B cell (primary cell): ENCODE measurements around the gene DDX25. TPM values are rescaled to one million over a fixed set of nuclear protein-coding genes. Genes with fewer than 3 reads are reported as not detected.
A peak's percentile ranks its signal among the peaks of the same experiment; 100 is the strongest.

Experiments used
- ATAC-seq: fragments of 200-7000 bp; cut with Tn5 transposase; one replicate; pipeline ENCODE4 v1.10.0; 2021; ENCODE audit warnings: low read depth, mild to moderate bottlenecking, moderate number of reproducible peaks, moderate library complexity
- CTCF ChIA-PET: fragments of 350-600 bp; sonication (Branson Sonifier 250); formaldehyde crosslinking; loops from one replicate; lab custom pipeline; 2021; ENCODE audit warnings: antibody characterized with exemption, inconsistent platforms; lab: Charles Lee
- POLR2A ChIA-PET: fragments of 350-600 bp; sonication (Branson Sonifier 250); formaldehyde crosslinking; loops from one replicate; lab custom pipeline; 2021; ENCODE audit warnings: antibody characterized with exemption; lab: Charles Lee
- DNase-seq: peaks from one replicate; pipeline ENCODE4 v3.0.0; 2013
- H2AFZ ChIP-seq: 2 replicates; pipeline ENCODE4 v1.6.1; 2012; ENCODE audit warnings: mild to moderate bottlenecking, low read depth, low read length; ENCODE audit not compliant: insufficient read depth, poor library complexity, severe bottlenecking
- H3K27ac ChIP-seq, 2 donors: 1 replicate in 1 of 2; 2 replicates in 1 of 2; pipeline ENCODE4 v1.5.1; 2012 to 2013; ENCODE audit warnings: low read length in 2 of 2, mild to moderate bottlenecking in 2 of 2, moderate library complexity in 1 of 2
- H3K27me3 ChIP-seq, 4 experiments: fragments of 200-600 bp in 1 of 4; sonication (generic) in 1 of 4; replicated peaks in 1 of 4; 1 replicate in 2 of 4; 2 replicates in 2 of 4; pipeline versions ENCODE4 v1.6.1 to v1.7.0; 2013 to 2016; ENCODE audit warnings: low read length in 3 of 4, mild to moderate bottlenecking in 2 of 4, mixed read lengths in 1 of 4, moderate library complexity in 1 of 4; ENCODE audit not compliant: insufficient read depth in 4 of 4, control insufficient read depth in 3 of 4; ENCODE audit errors: control extremely low read depth in 1 of 4
- H3K36me3 ChIP-seq, 2 experiments: replicated peaks in 1 of 2; 1 replicate in 1 of 2; 2 replicates in 1 of 2; pipeline versions ENCODE4 v1.6.1 to v1.7.1; 2013; ENCODE audit warnings: low read length in 1 of 2; ENCODE audit not compliant: insufficient read depth in 2 of 2, control insufficient read depth in 1 of 2; ENCODE audit errors: control extremely low read depth in 1 of 2, extremely low read depth in 1 of 2
- H3K4me1 ChIP-seq, 2 donors: fragments of 200-600 bp in 1 of 2; sonication (generic) in 1 of 2; 1 replicate in 1 of 2; 2 replicates in 1 of 2; pipeline versions ENCODE4 v1.5.1 to v1.6.1; 2013 to 2017; ENCODE audit warnings: low read length in 2 of 2; ENCODE audit not compliant: control insufficient read depth in 2 of 2, insufficient read depth in 2 of 2
- H3K4me2 ChIP-seq: replicated peaks from 2 replicates; pipeline ENCODE3; 2012; ENCODE audit warnings: mild to moderate bottlenecking, low read depth, low read length; ENCODE audit not compliant: poor library complexity, severe bottlenecking
- H3K4me3 ChIP-seq, 5 experiments: fragments of 200-600 bp in 1 of 5; sonication (generic) in 1 of 5; 1 replicate in 3 of 5; 2 replicates in 2 of 5; pipeline versions ENCODE4 v1.5.1 to v1.7.0; 2011 to 2016; ENCODE audit warnings: low read length in 4 of 5, mild to moderate bottlenecking in 4 of 5, low read depth in 2 of 5, control low read depth in 1 of 5, moderate library complexity in 1 of 5; ENCODE audit not compliant: insufficient read depth in 1 of 5; ENCODE audit errors: control extremely low read depth in 1 of 5, extremely low read depth in 1 of 5
- H3K79me2 ChIP-seq: fragments of 200-600 bp; sonication (generic); one replicate; pipeline ENCODE4 v1.6.0; 2016; ENCODE audit warnings: low read length; ENCODE audit not compliant: control insufficient read depth, insufficient read depth
- H3K9ac ChIP-seq: fragments of 200-600 bp; sonication (generic); 2 replicates; pipeline ENCODE4 v1.6.1; 2017; ENCODE audit warnings: mild to moderate bottlenecking, low read length, moderate library complexity
- H3K9me3 ChIP-seq, 3 donors: one replicate each; pipeline versions ENCODE4 v1.6.1 to v1.7.1; 2013; ENCODE audit warnings: low read length in 2 of 3; ENCODE audit not compliant: control insufficient read depth in 2 of 3, insufficient read depth in 1 of 3; ENCODE audit errors: control extremely low read depth in 1 of 3
- H4K20me1 ChIP-seq: 2 replicates; pipeline ENCODE4 v1.6.0; 2012; ENCODE audit warnings: mild to moderate bottlenecking, low read length; ENCODE audit not compliant: insufficient read depth, control insufficient read depth, poor library complexity, severe bottlenecking
- H3K27ac Mint-ChIP-seq: one replicate; pipeline ENCODE4 v1.8.0; 2021; ENCODE audit warnings: mixed read lengths
- H3K27me3 Mint-ChIP-seq: one replicate; pipeline ENCODE4 v1.8.0; 2021; ENCODE audit warnings: mixed read lengths
- H3K4me1 Mint-ChIP-seq: one replicate; pipeline ENCODE4 v1.8.0; 2021; ENCODE audit warnings: mixed read lengths
- H3K4me3 Mint-ChIP-seq: one replicate; pipeline ENCODE4 v1.8.0; 2021; ENCODE audit warnings: mixed read lengths
- H3K9me3 Mint-ChIP-seq: one replicate; pipeline ENCODE4 v1.8.0; 2022; ENCODE audit warnings: mixed read lengths; ENCODE audit not compliant: insufficient read depth
- CTCF ChIP-seq: fragments of 200-600 bp; IDR thresholded peaks from one replicate; pipeline ENCODE4 v1.8.0; 2022; ENCODE audit warnings: antibody characterized with exemption, mild to moderate bottlenecking
- EZH2 ChIP-seq: IDR thresholded peaks from 2 replicates; pipeline ENCODE4 v1.6.1; 2012; ENCODE audit warnings: borderline replicate concordance, low read depth, mild to moderate bottlenecking, moderate library complexity, low read length; ENCODE audit not compliant: insufficient read depth, poor library complexity, severe bottlenecking
- WGBS: methylation state at CpG from one replicate; pipeline ENCODE4 v1.1.5; 2013; ENCODE audit warnings: missing lambda C conversion rate; ENCODE audit not compliant: insufficient coverage; 5-methylcytosine and 5-hydroxymethylcytosine counted together
- intact Hi-C: fragments of 100-400 bp; cut with micrococcal nuclease; formaldehyde crosslinking; loops from one replicate; pipeline ENCODE4 v1.10.0; 2022
- polyA plus RNA-seq: library from polyadenylated mRNA; depleted of rRNA; stranded (reverse); fragments of >200 nt; gene quantifications from 2 replicates; pipeline ENCODE4 v1.2.3, GENCODE V29; 2012
- total RNA-seq, 2 donors: library from RNA; stranded (reverse); fragments of 120-200 nt in 1 of 2; gene quantifications; 1 replicate in 1 of 2; 2 replicates in 1 of 2; pipeline versions ENCODE4 v1.2.3 to v1.2.4, GENCODE V29; 2013 to 2022

DDX25 gene
- total and polyA plus RNA-seq, 2 donors (not counting 1 experiment from before 2014, with no cell fraction given): not detected

- TF ChIP-seq CTCF (no peak), EZH2 (no peak)
- no peaks in the 10 kb centered on the region for H3K9me3 ChIP-seq
- CTCF ChIA-PET: interaction anchor here (0.8 kb wide), 1 partner anchor 16 kb away, joined by 3 read pairs; no protein-coding TSS in a partner anchor
- H3K9ac ChIP-seq: no peak overlapping the region
- POLR2A ChIA-PET: no interaction called here
- ATAC-seq: no peak
- no peak overlapping the region for H3K27ac ChIP-seq
- no peaks in the 10 kb centered on the region for H3K27me3 ChIP-seq
- intact Hi-C loops: no loop called here
- no peak overlapping the region for H3K4me3 Mint-ChIP-seq
- H2AFZ ChIP-seq: no peak overlapping the region
- H3K4me1 ChIP-seq: peaks cover 5 to 7% of the 10 kb centered on the region in 2 donors
- no peaks in the 10 kb centered on the region for H3K27me3 Mint-ChIP-seq
- peaks cover 49% of the 10 kb centered on the region for H4K20me1 ChIP-seq
- peaks cover 14% of the 10 kb centered on the region for H3K4me1 Mint-ChIP-seq
- H3K4me3 ChIP-seq: no peak overlapping the region
- H3K79me2 ChIP-seq: peaks cover 32% of the 10 kb centered on the region
- H3K36me3 ChIP-seq: peaks cover 0 to 27% of the 10 kb centered on the region in 2 experiments
- no peak overlapping the region for H3K27ac Mint-ChIP-seq
- H3K4me2 ChIP-seq: no peak overlapping the region
- no peak for DNase-seq
- H3K9me3 Mint-ChIP-seq: no peaks in the 10 kb centered on the region
Observed at GRCh38 chr11:125892994-125893393, 11.3 kb upstream of the DDX25 start.

GRCh38 chr11:125901872-125902271 is 2.4 kb upstream of the DDX25 start:
- Mint-ChIP-seq H3K27ac (no peak overlapping the region), H3K9me3 (no peaks in the 10 kb centered on the region), H3K27me3 (peaks cover 24% of the 10 kb centered on the region), H3K4me3 (peak overlapping the region; percentile 76), H3K4me1 (peaks cover 24% of the 10 kb centered on the region)
- H3K9ac ChIP-seq: no peak overlapping the region
- no peak for TF ChIP-seq CTCF
- TF ChIP-seq EZH2: no peak
- H3K4me2 ChIP-seq: peak overlapping the region; percentile 83
- H4K20me1 ChIP-seq: peaks cover 7% of the 10 kb centered on the region
- H3K36me3 ChIP-seq: peaks cover 4 to 14% of the 10 kb centered on the region in 2 experiments
- DNase-seq: no peak
- peaks cover 23 to 26% of the 10 kb centered on the region in 2 donors for H3K4me1 ChIP-seq
- H3K27me3 ChIP-seq: peaks cover 0 to 25% (median 18%) of the 10 kb centered on the region in 4 experiments
- intact Hi-C loops: loop anchor here (2.0 to 5.0 kb wide), 2 partner anchors 309 to 950 kb away; partner anchors contain the start of genes CCDC15, FAM118B and RPUSD4
- WGBS: 100% methylated on average over 3 of the region's 6 CpGs
- peaks cover 0 to 7% (median 3%) of the 10 kb centered on the region in 3 donors for H3K9me3 ChIP-seq
- H3K27ac ChIP-seq: no peak overlapping the region
- H2AFZ ChIP-seq: no peak overlapping the region
- no peak overlapping the region for H3K4me3 ChIP-seq
- no peak for ATAC-seq
- ChIA-PET POLR2A (interaction anchor here (0.7 kb wide), 1 partner anchor 299 kb away, joined by 8 read pairs; no protein-coding TSS in a partner anchor), CTCF (no interaction called here)
- peaks cover 32% of the 10 kb centered on the region for H3K79me2 ChIP-seq
